Measurements from ENCODE around the gene KCNN2. TPM values are rescaled to one million over a fixed set of nuclear protein-coding genes. Genes with fewer than 3 reads are reported as not detected.

Gene KCNN2
- total and polyA plus RNA-seq, 2 of the 8 experiments (the other 6 are each of a cell fraction or from before 2014, with no cell fraction given): 13.1 to 18.6 TPM

- TF ChIP-seq CTCF (IDR thresholded peaks at IDR 0.05; ENCODE audit: control extremely low read depth in 1 of 3, insufficient read depth in 1 of 3, low read depth in 1 of 3, low read length in 3 of 3): no peak
Observed at GRCh38 chr5:114416254-114416653, 54.4 kb downstream of the KCNN2 start (continued).
